ENCODE measurements around the gene TWIST2. TPM values are rescaled to one million over a fixed set of nuclear protein-coding genes. Genes with fewer than 3 reads are reported as not detected.

The TWIST2 gene
- total RNA-seq, 1 experiment from 2014 or later: 5.0 TPM

DNA sequence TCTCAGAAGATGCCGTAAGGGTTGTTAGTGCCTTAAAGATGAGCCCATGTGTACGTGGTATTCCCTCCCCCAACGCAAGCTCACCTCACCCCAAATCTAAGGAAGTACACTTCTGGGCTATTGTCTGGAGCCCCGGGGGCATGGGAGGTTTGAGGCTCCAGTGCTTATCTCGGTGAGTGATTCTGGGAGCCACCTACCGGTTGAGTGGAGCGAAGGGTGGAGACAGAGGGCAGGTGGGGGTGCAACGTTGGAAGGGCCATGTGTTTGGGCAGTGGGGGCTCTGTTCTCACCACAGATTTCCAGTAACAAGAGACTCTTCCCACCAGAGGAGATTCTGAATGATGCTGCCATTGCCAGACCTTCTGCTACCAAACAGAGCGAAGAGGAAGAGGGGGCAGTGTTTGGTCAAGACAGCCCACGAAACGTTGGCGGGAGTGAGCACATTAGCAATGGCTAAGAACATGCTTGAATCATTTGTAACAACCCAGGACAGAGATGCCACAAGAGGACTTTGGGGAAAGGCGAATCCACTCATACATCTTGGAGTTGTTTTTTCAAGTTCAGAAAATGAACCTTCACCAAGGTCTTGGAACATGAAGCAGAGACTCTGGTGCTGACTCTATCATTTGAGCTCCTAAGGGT is 38.7 kb downstream of the TWIST2 start:
- ChIA-PET POLR2A (ENCODE audit: unreplicated experiment) (interaction anchor here (0.7 kb wide), 2 partner anchors 304 to 515 kb away, joined by 8 to 14 read pairs; no protein-coding TSS in a partner anchor), CTCF (no interaction called here)
- Histone ChIP-seq H4K20me1 (ENCODE audit: insufficient read depth) (no peaks in the 10 kb centered on the region), H3K9me2 (ENCODE audit: insufficient read depth) (no peaks in the 10 kb centered on the region), H3K9me3 (ENCODE audit: insufficient read depth, low read depth) (no peaks in the 10 kb centered on the region), H2AFZ (no peak overlapping the region), H3K27ac (no peak overlapping the region), H3K79me2 (ENCODE audit: low read depth) (no peaks in the 10 kb centered on the region), H3K4me2 (no peak overlapping the region), H3K27me3 (ENCODE audit: insufficient read depth, low read depth) (peaks cover 58% of the 10 kb centered on the region), H3F3A (ENCODE audit: insufficient read depth, low read depth) (no peaks in the 10 kb centered on the region), H3K4me1 (replicated peaks; ENCODE audit: insufficient read depth) (no peaks in the 10 kb centered on the region), H3K4me3 (no peak overlapping the region), H3K36me3 (ENCODE audit: low read depth) (no peaks in the 10 kb centered on the region)
- no TSS peak for BruUV-seq (replicated peaks)
- TF ChIP-seq, protein P1, sequence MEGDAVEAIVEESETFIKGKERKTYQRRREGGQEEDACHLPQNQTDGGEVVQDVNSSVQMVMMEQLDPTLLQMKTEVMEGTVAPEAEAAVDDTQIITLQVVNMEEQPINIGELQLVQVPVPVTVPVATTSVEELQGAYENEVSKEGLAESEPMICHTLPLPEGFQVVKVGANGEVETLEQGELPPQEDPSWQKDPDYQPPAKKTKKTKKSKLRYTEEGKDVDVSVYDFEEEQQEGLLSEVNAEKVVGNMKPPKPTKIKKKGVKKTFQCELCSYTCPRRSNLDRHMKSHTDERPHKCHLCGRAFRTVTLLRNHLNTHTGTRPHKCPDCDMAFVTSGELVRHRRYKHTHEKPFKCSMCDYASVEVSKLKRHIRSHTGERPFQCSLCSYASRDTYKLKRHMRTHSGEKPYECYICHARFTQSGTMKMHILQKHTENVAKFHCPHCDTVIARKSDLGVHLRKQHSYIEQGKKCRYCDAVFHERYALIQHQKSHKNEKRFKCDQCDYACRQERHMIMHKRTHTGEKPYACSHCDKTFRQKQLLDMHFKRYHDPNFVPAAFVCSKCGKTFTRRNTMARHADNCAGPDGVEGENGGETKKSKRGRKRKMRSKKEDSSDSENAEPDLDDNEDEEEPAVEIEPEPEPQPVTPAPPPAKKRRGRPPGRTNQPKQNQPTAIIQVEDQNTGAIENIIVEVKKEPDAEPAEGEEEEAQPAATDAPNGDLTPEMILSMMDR (conservative IDR thresholded peaks at IDR 0.05): no peak; the same call in 1 of the 2 replicates
- no peak for TF ChIP-seq EZH2 (IDR thresholded peaks at IDR 0.05; ENCODE audit: low read depth)
- no peak for DNase-seq
- intact Hi-C loops (cut with micrococcal nuclease; ENCODE audit: unreplicated experiment): no loop called here

- CTCF ChIA-PET: no interaction called here
- H4K20me1 ChIP-seq (ENCODE audit: insufficient read depth): no peaks in the 10 kb centered on the region
Measured at GRCh38 chr2:238887616-238888015, 39.7 kb downstream of the TWIST2 start.

DNA sequence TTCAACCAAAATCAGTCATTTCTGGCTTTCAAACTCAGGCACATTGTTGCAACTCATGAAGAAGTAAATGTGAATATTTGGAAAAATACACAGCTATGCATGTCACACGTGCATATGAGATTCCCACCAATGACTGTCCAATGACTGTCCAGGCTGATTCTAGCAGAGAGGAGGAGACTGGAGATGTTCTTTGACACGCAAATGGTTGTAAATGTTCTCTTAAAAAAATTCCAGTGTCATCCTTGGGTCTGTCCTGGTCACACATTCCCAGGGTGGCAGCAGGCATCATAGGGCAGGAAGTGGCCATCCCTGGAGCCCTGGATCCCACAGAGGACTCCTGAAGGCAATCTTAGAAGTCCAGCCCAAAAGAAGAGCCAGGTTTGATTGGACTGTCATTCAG is 40.9 kb downstream of the TWIST2 start:
- no TSS peak for BruUV-seq (replicated peaks)
- CTCF ChIA-PET: no interaction called here
- Histone ChIP-seq H3K4me2 (no peak overlapping the region), H3K4me1 (replicated peaks; ENCODE audit: insufficient read depth) (no peaks in the 10 kb centered on the region), H4K20me1 (ENCODE audit: insufficient read depth) (no peaks in the 10 kb centered on the region), H3K36me3 (ENCODE audit: low read depth) (no peaks in the 10 kb centered on the region), H3K9me3 (ENCODE audit: insufficient read depth, low read depth) (no peaks in the 10 kb centered on the region), H3K27me3 (ENCODE audit: insufficient read depth, low read depth) (peaks cover 41% of the 10 kb centered on the region), H3K27ac (no peak overlapping the region), H2AFZ (no peak overlapping the region), H3K4me3 (no peak overlapping the region), H3F3A (ENCODE audit: insufficient read depth, low read depth) (no peaks in the 10 kb centered on the region), H3K9me2 (ENCODE audit: insufficient read depth) (no peaks in the 10 kb centered on the region), H3K79me2 (ENCODE audit: low read depth) (no peaks in the 10 kb centered on the region)
- DNase-seq: no peak
- POLR2A ChIA-PET (ENCODE audit: unreplicated experiment): interaction anchor here (0.6 kb wide), 1 partner anchor 391 kb away, joined by 7 read pairs; no protein-coding TSS in a partner anchor
- intact Hi-C loops (cut with micrococcal nuclease; ENCODE audit: unreplicated experiment): no loop called here
- no peak for TF ChIP-seq EZH2 (IDR thresholded peaks at IDR 0.05; ENCODE audit: low read depth)
- TF ChIP-seq, protein P1 (conservative IDR thresholded peaks at IDR 0.05): no peak

More at GRCh38 chr2:238887616-238888015, 39.7 kb downstream of the TWIST2 start:
- H3K27ac ChIP-seq: no peak overlapping the region
- no peaks in the 10 kb centered on the region for H3K9me3 ChIP-seq (ENCODE audit: insufficient read depth, low read depth)
- peaks cover 51% of the 10 kb centered on the region for H3K27me3 ChIP-seq (ENCODE audit: insufficient read depth, low read depth)
- intact Hi-C loops (cut with micrococcal nuclease; ENCODE audit: unreplicated experiment): no loop called here
- TF ChIP-seq, protein P1 (conservative IDR thresholded peaks at IDR 0.05): no peak
- TF ChIP-seq EZH2 (IDR thresholded peaks at IDR 0.05; ENCODE audit: low read depth): no peak
- H2AFZ ChIP-seq: no peak overlapping the region
- H3K9me2 ChIP-seq (ENCODE audit: insufficient read depth): no peaks in the 10 kb centered on the region
- H3K4me1 ChIP-seq (replicated peaks; ENCODE audit: insufficient read depth): no peaks in the 10 kb centered on the region
- H3K79me2 ChIP-seq (ENCODE audit: low read depth): no peaks in the 10 kb centered on the region
- no peak overlapping the region for H3K4me2 ChIP-seq
- no peak overlapping the region for H3K4me3 ChIP-seq
- DNase-seq: no peak
- POLR2A ChIA-PET (ENCODE audit: unreplicated experiment): no interaction called here
- H3K36me3 ChIP-seq (ENCODE audit: low read depth): no peaks in the 10 kb centered on the region
- no peaks in the 10 kb centered on the region for H3F3A ChIP-seq (ENCODE audit: insufficient read depth, low read depth)
- no TSS peak for BruUV-seq (replicated peaks)
